Liver (tissue), 9 donors: ENCODE results near the gene RTN3. TPM values are rescaled to one million over a fixed set of nuclear protein-coding genes. Genes with fewer than 3 reads are reported as not detected.

Experiments
- DNase-seq: peaks from one replicate; pipeline ENCODE4 v3.0.0-alpha.2; 2017; ENCODE audit warnings: low spot score
- H3K27ac ChIP-seq, 2 donors: one replicate each; pipeline ENCODE4 v1.7.0; 2013; ENCODE audit warnings: inconsistent platforms in 2 of 2, low read length in 2 of 2, control low read depth in 1 of 2, low read depth in 1 of 2, mild to moderate bottlenecking in 1 of 2
- H3K27me3 ChIP-seq, 4 donors: one replicate each; pipeline versions ENCODE4 v1.6.1 to v1.7.0; 2013; ENCODE audit warnings: low read length in 3 of 4, inconsistent platforms in 1 of 4, mild to moderate bottlenecking in 1 of 4, moderate library complexity in 1 of 4; ENCODE audit not compliant: control insufficient read depth in 4 of 4, insufficient read depth in 4 of 4
- H3K36me3 ChIP-seq, 4 donors: one replicate each; pipeline versions ENCODE4 v1.6.1 to v1.7.0; 2013; ENCODE audit warnings: low read length in 3 of 4, mild to moderate bottlenecking in 3 of 4, low read depth in 1 of 4, moderate library complexity in 1 of 4; ENCODE audit not compliant: control insufficient read depth in 4 of 4, insufficient read depth in 3 of 4
- H3K4me1 ChIP-seq, 4 donors: one replicate each; pipeline versions ENCODE4 v1.6.1 to v1.7.0; 2013; ENCODE audit warnings: low read length in 3 of 4, mild to moderate bottlenecking in 3 of 4, moderate library complexity in 1 of 4; ENCODE audit not compliant: control insufficient read depth in 4 of 4, insufficient read depth in 4 of 4
- H3K4me3 ChIP-seq, 3 donors: one replicate each; pipeline versions ENCODE4 v1.6.1 to v1.7.0; 2013; ENCODE audit warnings: low read length in 3 of 3, control low read depth in 1 of 3, low read depth in 1 of 3, mild to moderate bottlenecking in 1 of 3
- H3K9ac ChIP-seq, 2 donors: one replicate each; pipeline ENCODE4 v1.7.0; 2013; ENCODE audit warnings: low read length in 2 of 2, mild to moderate bottlenecking in 2 of 2, moderate library complexity in 2 of 2, control low read depth in 1 of 2, low read depth in 1 of 2
- H3K9me3 ChIP-seq, 4 donors: one replicate each; pipeline versions ENCODE4 v1.6.1 to v1.7.0; 2013; ENCODE audit warnings: low read length in 3 of 4; ENCODE audit not compliant: control insufficient read depth in 4 of 4
- ATF3 ChIP-seq: IDR thresholded peaks from 2 replicates; pipeline ENCODE4 v1.6.1; 2016; ENCODE audit warnings: antibody characterized with exemption
- EGR1 ChIP-seq, 2 donors: IDR thresholded peaks; 2 replicates each; pipeline ENCODE4 v1.6.1; 2016 to 2018; ENCODE audit warnings: antibody characterized with exemption in 2 of 2, low read depth in 2 of 2
- FOXA1 ChIP-seq: IDR thresholded peaks from 2 replicates; pipeline ENCODE4 v1.6.1; 2016; ENCODE audit warnings: antibody characterized with exemption
- FOXA2 ChIP-seq: IDR thresholded peaks from 2 replicates; pipeline ENCODE4 v1.6.1; 2016; ENCODE audit warnings: antibody characterized with exemption
- HNF4A ChIP-seq, 2 donors: conservative IDR thresholded peaks; 2 replicates each; pipeline ENCODE4 v1.6.1; 2016; ENCODE audit warnings: antibody characterized with exemption in 2 of 2, mild to moderate bottlenecking in 2 of 2
- HNF4G ChIP-seq: IDR thresholded peaks from 2 replicates; pipeline ENCODE4 v1.6.1; 2016; ENCODE audit warnings: antibody characterized with exemption
- JUND ChIP-seq, 2 donors: IDR thresholded peaks; 2 replicates each; pipeline ENCODE4 v1.6.1; 2016; ENCODE audit warnings: antibody characterized with exemption in 2 of 2
- NR2F2 ChIP-seq: IDR thresholded peaks from 2 replicates; pipeline ENCODE4 v1.6.1; 2016; ENCODE audit warnings: antibody characterized with exemption
- REST ChIP-seq: IDR thresholded peaks from 2 replicates; pipeline ENCODE4 v1.6.1; 2016; ENCODE audit warnings: antibody characterized with exemption, mild to moderate bottlenecking
- RXRA ChIP-seq, 2 donors: IDR thresholded peaks; 2 replicates each; pipeline ENCODE4 v1.6.1; 2017 to 2018; ENCODE audit warnings: antibody characterized with exemption in 2 of 2, mild to moderate bottlenecking in 1 of 2
- SP1 ChIP-seq: IDR thresholded peaks from 2 replicates; pipeline ENCODE4 v1.6.1; 2018; ENCODE audit warnings: antibody characterized with exemption, mild to moderate bottlenecking
- TAF1 ChIP-seq: conservative IDR thresholded peaks from 2 replicates; pipeline ENCODE4 v1.6.1; 2016; ENCODE audit warnings: antibody characterized with exemption, mild to moderate bottlenecking
- YY1 ChIP-seq: IDR thresholded peaks from 2 replicates; pipeline ENCODE4 v1.6.1; 2016; ENCODE audit warnings: antibody characterized with exemption, mild to moderate bottlenecking
- WGBS: extraction: QIAGEN DNeasy Blood & Tissue Kit; methylation state at CpG from one replicate; pipeline ENCODE4 v1.1.7; 2013; 5-methylcytosine and 5-hydroxymethylcytosine counted together
- polyA plus RNA-seq, 2 donors: library from polyadenylated mRNA; stranded (reverse) in 1 of 2; unstranded in 1 of 2; fragments of 200-250 nt in 1 of 2; fragments of >200 nt in 1 of 2; fragmentation: Nextera tagmentation in 1 of 2; extraction: Ambion mirVana in 1 of 2; gene quantifications; one replicate each; pipeline versions ENCODE4 v1.2.1 to v1.2.3, GENCODE V29; 2013 to 2015
- total RNA-seq, 2 donors: library from RNA; depleted of rRNA; stranded (reverse); fragments of >200 nt; gene quantifications; one replicate each; pipeline ENCODE4 v1.2.3, GENCODE V29; 2014
- TF ChIP-seq, protein P1 (sequence below): fragments of 150-350 bp; IDR thresholded peaks from 2 replicates; pipeline ENCODE4 v1.5.1; 2017; ENCODE audit warnings: improper control_type of control experiment, low read depth, low read length; ENCODE audit not compliant: missing input control
- TF ChIP-seq, protein P2 (sequence below): IDR thresholded peaks from 2 replicates; pipeline ENCODE4 v1.6.1; 2016; ENCODE audit warnings: antibody characterized with exemption
- TF ChIP-seq, protein P3 (sequence below): IDR thresholded peaks from 2 replicates; pipeline ENCODE4 v1.6.1; 2016; ENCODE audit warnings: antibody characterized with exemption
- donor health status: healthy.
- donor health status: healthy.
- donor health status: healthy.
- donor health status: healthy.
- donor health status: healthy.

RTN3 gene
- total and polyA plus RNA-seq, 4 donors, result 29.7 to 49.3 (median 31.4) TPM

- DNase-seq, result no peak
- 0% methylated on average over 1 of the region's 1 CpG for WGBS
- Histone ChIP-seq H3K9ac (no peak overlapping the region), H3K9me3 (no peaks in the 10 kb centered on the region), H3K4me1 (peaks cover 0 to 3% (median 0%) of the 10 kb centered on the region in 4 donors), H3K4me3 (no peak overlapping the region), H3K27me3 (no peaks in the 10 kb centered on the region), H3K27ac (no peak overlapping the region), H3K36me3 (peaks cover 0 to 2% (median 0%) of the 10 kb centered on the region in 4 donors)
- TF ChIP-seq, protein P1, sequence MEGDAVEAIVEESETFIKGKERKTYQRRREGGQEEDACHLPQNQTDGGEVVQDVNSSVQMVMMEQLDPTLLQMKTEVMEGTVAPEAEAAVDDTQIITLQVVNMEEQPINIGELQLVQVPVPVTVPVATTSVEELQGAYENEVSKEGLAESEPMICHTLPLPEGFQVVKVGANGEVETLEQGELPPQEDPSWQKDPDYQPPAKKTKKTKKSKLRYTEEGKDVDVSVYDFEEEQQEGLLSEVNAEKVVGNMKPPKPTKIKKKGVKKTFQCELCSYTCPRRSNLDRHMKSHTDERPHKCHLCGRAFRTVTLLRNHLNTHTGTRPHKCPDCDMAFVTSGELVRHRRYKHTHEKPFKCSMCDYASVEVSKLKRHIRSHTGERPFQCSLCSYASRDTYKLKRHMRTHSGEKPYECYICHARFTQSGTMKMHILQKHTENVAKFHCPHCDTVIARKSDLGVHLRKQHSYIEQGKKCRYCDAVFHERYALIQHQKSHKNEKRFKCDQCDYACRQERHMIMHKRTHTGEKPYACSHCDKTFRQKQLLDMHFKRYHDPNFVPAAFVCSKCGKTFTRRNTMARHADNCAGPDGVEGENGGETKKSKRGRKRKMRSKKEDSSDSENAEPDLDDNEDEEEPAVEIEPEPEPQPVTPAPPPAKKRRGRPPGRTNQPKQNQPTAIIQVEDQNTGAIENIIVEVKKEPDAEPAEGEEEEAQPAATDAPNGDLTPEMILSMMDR, result no peak
- TF ChIP-seq RXRA (IDR thresholded peaks at IDR 0.05), result no peak
- TF ChIP-seq, protein P2, sequence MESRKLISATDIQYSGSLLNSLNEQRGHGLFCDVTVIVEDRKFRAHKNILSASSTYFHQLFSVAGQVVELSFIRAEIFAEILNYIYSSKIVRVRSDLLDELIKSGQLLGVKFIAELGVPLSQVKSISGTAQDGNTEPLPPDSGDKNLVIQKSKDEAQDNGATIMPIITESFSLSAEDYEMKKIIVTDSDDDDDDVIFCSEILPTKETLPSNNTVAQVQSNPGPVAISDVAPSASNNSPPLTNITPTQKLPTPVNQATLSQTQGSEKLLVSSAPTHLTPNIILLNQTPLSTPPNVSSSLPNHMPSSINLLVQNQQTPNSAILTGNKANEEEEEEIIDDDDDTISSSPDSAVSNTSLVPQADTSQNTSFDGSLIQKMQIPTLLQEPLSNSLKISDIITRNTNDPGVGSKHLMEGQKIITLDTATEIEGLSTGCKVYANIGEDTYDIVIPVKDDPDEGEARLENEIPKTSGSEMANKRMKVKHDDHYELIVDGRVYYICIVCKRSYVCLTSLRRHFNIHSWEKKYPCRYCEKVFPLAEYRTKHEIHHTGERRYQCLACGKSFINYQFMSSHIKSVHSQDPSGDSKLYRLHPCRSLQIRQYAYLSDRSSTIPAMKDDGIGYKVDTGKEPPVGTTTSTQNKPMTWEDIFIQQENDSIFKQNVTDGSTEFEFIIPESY, result no peak
- no peak for TF ChIP-seq HNF4G
- no peak for TF ChIP-seq YY1
- TF ChIP-seq, protein P3, sequence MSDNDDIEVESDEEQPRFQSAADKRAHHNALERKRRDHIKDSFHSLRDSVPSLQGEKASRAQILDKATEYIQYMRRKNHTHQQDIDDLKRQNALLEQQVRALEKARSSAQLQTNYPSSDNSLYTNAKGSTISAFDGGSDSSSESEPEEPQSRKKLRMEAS, result no peak
- no peak for TF ChIP-seq TAF1
- no peak for TF ChIP-seq REST
- TF ChIP-seq FOXA1, result no peak
- no peak for TF ChIP-seq EGR1 (IDR thresholded peaks at IDR 0.05; ENCODE audit: low read depth in 2 of 2)
- no peak for TF ChIP-seq FOXA2
- TF ChIP-seq JUND (IDR thresholded peaks at IDR 0.05), result no peak
- TF ChIP-seq NR2F2, result no peak
These were observed 17.5 kb upstream of the RTN3 start for GRCh38 chr11:63663809-63664208.

- Histone ChIP-seq H3K4me1 (peaks cover 5 to 11% (median 7%) of the 10 kb centered on the region in 4 donors), H3K27me3 (no peaks in the 10 kb centered on the region), H3K27ac (no peak overlapping the region), H3K4me3 (no peak overlapping the region), H3K9me3 (no peaks in the 10 kb centered on the region), H3K36me3 (peaks cover 0 to 2% (median 0%) of the 10 kb centered on the region in 4 donors), H3K9ac (no peak overlapping the region)
- WGBS, result 92% methylated on average over 4 of the region's 4 CpGs
- DNase-seq, result no peak
- TF ChIP-seq HNF4A (conservative IDR thresholded peaks at IDR 0.05) (no peak), ATF3 (no peak), HNF4G (no peak), REST (no peak), SP1 (no peak), EGR1 (IDR thresholded peaks at IDR 0.05; ENCODE audit: low read depth in 2 of 2) (no peak)
These were observed 14.4 kb upstream of the RTN3 start for GRCh38 chr11:63666874-63667273.
